Caco-2 (cell line): ENCODE results near the gene PARM1. TPM values are rescaled to one million over a fixed set of nuclear protein-coding genes. Genes with fewer than 3 reads are reported as not detected.

Source experiments
- BruUV-seq: library from RNA; stranded (reverse); fragments of 400-500 nt; replicated peaks from 2 replicates; lab custom pipeline; 2021; lab: Mats Ljungman, UMichigan
- CTCF ChIA-PET: fragments of 300-600 bp; sonication (Branson Sonifier 250); formaldehyde crosslinking; loops from one replicate; lab custom pipeline; 2022; ENCODE audit warnings: antibody characterized with exemption; lab: Charles Lee
- POLR2A ChIA-PET: fragments of 300-600 bp; sonication (Branson Sonifier 250); formaldehyde crosslinking; loops from one replicate; lab custom pipeline; 2022; ENCODE audit warnings: antibody characterized with exemption; lab: Charles Lee
- DNase-seq, 2 experiments: peaks; one replicate each; pipeline versions ENCODE4 v3.0.0 to v3.0.0-alpha.2; 2020 to 2022
- H3K27me3 ChIP-seq: replicated peaks from 2 replicates; pipeline ENCODE4 v1.6.0; 2011; ENCODE audit warnings: low read length; ENCODE audit not compliant: control insufficient read depth, insufficient read depth
- H3K36me3 ChIP-seq: 2 replicates; pipeline ENCODE4 v1.5.1; 2011; ENCODE audit warnings: low read length; ENCODE audit not compliant: control insufficient read depth, insufficient read depth
- H3K4me1 ChIP-seq: fragments of 250-450 bp; sonication (Bioruptor Pico); 2 replicates; pipeline ENCODE4 v1.5.1; 2020; ENCODE audit warnings: mild to moderate bottlenecking
- H3K4me3 ChIP-seq: 2 replicates; pipeline ENCODE4 v1.5.1; 2011; ENCODE audit warnings: low read depth, mild to moderate bottlenecking, control low read depth, low read length
- H3K9me3 ChIP-seq: fragments of 250-450 bp; sonication (Bioruptor Pico); 2 replicates; pipeline ENCODE4 v1.5.1; 2020; ENCODE audit warnings: mild to moderate bottlenecking, moderate library complexity
- H3K27ac Mint-ChIP-seq: one replicate; pipeline ENCODE4 v1.8.0; 2022; ENCODE audit warnings: mixed read lengths; ENCODE audit not compliant: unreplicated experiment
- H3K27me3 Mint-ChIP-seq: one replicate; pipeline ENCODE4 v1.8.0; 2022; ENCODE audit warnings: mixed read lengths; ENCODE audit not compliant: insufficient read depth, unreplicated experiment
- H3K36me3 Mint-ChIP-seq: one replicate; pipeline ENCODE4 v1.8.0; 2022; ENCODE audit warnings: mild to moderate bottlenecking, mixed read lengths; ENCODE audit not compliant: insufficient read depth, unreplicated experiment
- H3K4me1 Mint-ChIP-seq: one replicate; pipeline ENCODE4 v1.8.0; 2022; ENCODE audit warnings: low read depth, mixed read lengths; ENCODE audit not compliant: unreplicated experiment
- H3K4me3 Mint-ChIP-seq: one replicate; pipeline ENCODE4 v1.8.0; 2022; ENCODE audit warnings: mild to moderate bottlenecking, moderate library complexity, mixed read lengths; ENCODE audit not compliant: unreplicated experiment
- H3K9me3 Mint-ChIP-seq: one replicate; pipeline ENCODE4 v1.8.0; 2022; ENCODE audit warnings: mixed read lengths; ENCODE audit not compliant: unreplicated experiment
- intact Hi-C: fragments of 100-400 bp; cut with micrococcal nuclease; formaldehyde crosslinking; loops from one replicate; pipeline ENCODE4 v1.10.0; 2022; ENCODE audit not compliant: unreplicated experiment
- total RNA-seq: library from RNA; stranded (reverse); gene quantifications from 2 replicates; pipeline ENCODE4 v1.2.3, GENCODE V29; 2022
- TF ChIP-seq, protein P1 (sequence below), 2 experiments: fragments of 200-600 bp in 1 of 2; IDR thresholded peaks; 1 replicate in 1 of 2; 2 replicates in 1 of 2; pipeline versions ENCODE4 v1.5.1 to v1.8.0; 2011 to 2022; ENCODE audit warnings: antibody characterized with exemption in 1 of 2, control low read depth in 1 of 2, inconsistent platforms in 1 of 2, low read depth in 1 of 2, low read length in 1 of 2, mild to moderate bottlenecking in 1 of 2, moderate library complexity in 1 of 2; ENCODE audit not compliant: insufficient read depth in 1 of 2, severe bottlenecking in 1 of 2, unreplicated experiment in 1 of 2

Gene PARM1
- total RNA-seq, 1 experiment from 2014 or later = 1.7 TPM

DNA sequence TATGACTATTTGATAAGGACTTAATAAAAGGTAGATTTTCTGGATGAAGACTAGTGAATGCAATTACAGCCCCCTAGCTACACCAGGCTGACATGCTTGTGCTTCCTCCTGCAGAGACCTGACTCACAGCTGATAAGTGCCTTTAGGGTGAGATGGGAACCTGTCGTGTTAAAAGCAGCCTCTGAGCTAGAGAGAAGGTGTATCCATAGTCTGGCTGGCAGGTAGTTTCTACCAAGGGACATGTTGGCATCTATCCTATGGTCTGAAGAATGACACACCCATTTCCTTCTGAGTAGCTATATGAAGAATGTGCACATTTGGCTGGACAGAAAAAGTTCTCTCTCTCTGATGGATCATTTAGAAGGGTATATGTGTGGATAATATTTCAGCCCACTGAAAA is 64.1 kb downstream of the PARM1 start:
- POLR2A ChIA-PET = no interaction called here
- BruUV-seq = no TSS peak
- Histone ChIP-seq H3K27me3 (no peaks in the 10 kb centered on the region), H3K4me1 (no peaks in the 10 kb centered on the region), H3K36me3 (no peaks in the 10 kb centered on the region), H3K4me3 (no peak overlapping the region), H3K9me3 (no peaks in the 10 kb centered on the region; the same call in 1 of the 2 replicates)
- intact Hi-C loops = no loop called here
- TF ChIP-seq, protein P1, sequence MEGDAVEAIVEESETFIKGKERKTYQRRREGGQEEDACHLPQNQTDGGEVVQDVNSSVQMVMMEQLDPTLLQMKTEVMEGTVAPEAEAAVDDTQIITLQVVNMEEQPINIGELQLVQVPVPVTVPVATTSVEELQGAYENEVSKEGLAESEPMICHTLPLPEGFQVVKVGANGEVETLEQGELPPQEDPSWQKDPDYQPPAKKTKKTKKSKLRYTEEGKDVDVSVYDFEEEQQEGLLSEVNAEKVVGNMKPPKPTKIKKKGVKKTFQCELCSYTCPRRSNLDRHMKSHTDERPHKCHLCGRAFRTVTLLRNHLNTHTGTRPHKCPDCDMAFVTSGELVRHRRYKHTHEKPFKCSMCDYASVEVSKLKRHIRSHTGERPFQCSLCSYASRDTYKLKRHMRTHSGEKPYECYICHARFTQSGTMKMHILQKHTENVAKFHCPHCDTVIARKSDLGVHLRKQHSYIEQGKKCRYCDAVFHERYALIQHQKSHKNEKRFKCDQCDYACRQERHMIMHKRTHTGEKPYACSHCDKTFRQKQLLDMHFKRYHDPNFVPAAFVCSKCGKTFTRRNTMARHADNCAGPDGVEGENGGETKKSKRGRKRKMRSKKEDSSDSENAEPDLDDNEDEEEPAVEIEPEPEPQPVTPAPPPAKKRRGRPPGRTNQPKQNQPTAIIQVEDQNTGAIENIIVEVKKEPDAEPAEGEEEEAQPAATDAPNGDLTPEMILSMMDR (IDR thresholded peaks at IDR 0.05; ENCODE audit: insufficient read depth in 1 of 2, low read depth in 1 of 2, low read length in 1 of 2, severe bottlenecking in 1 of 2, unreplicated experiment in 1 of 2) = no peak
- Mint-ChIP-seq H3K27ac (no peak overlapping the region), H3K4me3 (no peak overlapping the region), H3K4me1 (no peaks in the 10 kb centered on the region), H3K27me3 (no peaks in the 10 kb centered on the region), H3K36me3 (no peaks in the 10 kb centered on the region), H3K9me3 (peaks cover 9% of the 10 kb centered on the region)
- DNase-seq = no peak
- CTCF ChIA-PET = no interaction called here

DNA sequence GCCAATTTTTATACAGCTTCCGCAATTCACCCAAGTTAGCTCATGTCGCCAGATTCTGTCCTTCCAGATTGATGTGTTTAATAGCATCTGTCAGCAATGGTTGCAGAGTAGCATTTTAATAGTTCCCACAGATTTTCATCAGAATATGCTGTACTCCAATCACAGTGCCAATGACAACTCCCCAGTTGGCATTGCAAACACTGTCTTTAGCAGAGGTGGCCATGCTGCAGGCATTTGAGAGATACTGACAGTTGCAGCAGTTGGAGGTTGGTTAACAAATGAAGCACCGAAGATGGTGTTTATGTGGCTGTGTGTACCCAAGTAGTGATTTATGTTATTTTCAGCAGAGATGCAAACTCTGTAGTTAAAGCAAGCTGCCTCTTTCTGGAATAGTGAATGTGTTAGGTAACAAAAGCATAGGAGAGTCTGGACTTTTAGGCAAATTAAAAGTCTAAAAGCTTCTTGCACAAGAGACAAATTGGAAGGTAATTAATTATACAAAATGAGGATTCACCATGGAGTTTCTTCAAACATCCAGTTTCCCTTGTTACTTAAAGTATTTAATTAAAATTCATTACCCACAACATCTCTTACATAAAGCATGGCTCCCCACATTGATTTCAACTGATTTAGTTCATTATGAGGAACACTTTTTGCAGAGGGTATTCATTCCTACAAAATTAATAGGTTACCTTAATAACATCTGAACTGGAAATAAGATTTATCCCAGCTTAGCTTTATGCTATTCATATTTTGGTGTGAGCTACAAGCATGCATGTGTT is 65.2 kb downstream of the PARM1 start:
- Mint-ChIP-seq H3K9me3 (no peaks in the 10 kb centered on the region), H3K27me3 (no peaks in the 10 kb centered on the region)
- BruUV-seq = no TSS peak

DNA sequence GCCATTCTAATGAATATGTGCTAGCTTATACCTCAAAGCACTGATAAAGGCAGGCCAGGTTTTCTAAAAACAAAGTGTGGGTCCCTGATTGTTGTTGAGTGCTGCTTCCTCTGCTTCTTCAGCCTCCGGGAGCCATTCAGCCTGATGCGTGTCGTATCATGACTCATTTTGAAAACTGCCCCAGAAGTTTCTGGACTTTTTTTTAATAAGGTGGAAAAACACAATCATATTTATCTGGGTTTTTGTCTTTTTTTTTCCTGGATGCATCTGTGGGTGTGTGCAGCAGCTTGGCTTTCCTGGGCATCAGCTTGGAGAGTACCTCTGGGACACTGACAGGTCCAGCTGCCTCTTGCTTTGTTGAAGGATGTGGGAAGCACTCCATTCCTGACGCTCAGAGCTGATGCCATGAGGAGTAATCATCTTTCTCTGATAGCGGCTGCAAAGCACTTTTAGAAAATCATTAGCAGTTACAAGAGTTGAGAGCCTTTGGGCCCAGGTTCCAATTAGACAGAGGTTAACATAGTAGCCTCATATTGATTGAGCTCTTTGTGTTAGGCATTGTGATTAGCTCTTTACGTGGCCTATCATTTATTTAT is 66.9 kb downstream of the PARM1 start:
- no peak for DNase-seq
- H3K36me3 Mint-ChIP-seq = no peaks in the 10 kb centered on the region
- H3K27me3 ChIP-seq = no peaks in the 10 kb centered on the region
- intact Hi-C loops = no loop called here
- no peaks in the 10 kb centered on the region for H3K4me1 ChIP-seq
- H3K36me3 ChIP-seq = no peaks in the 10 kb centered on the region
- ChIA-PET POLR2A (interaction anchor here (0.6 kb wide), 1 partner anchor 1425 kb away, joined by 3 read pairs; no protein-coding TSS in a partner anchor), CTCF (no interaction called here)
- no peak overlapping the region for H3K4me3 Mint-ChIP-seq
- H3K9me3 ChIP-seq = no peaks in the 10 kb centered on the region
- H3K27ac Mint-ChIP-seq = no peak overlapping the region
- no peak overlapping the region for H3K4me3 ChIP-seq
- TF ChIP-seq, protein P1 (IDR thresholded peaks at IDR 0.05; ENCODE audit: insufficient read depth in 1 of 2, low read depth in 1 of 2, low read length in 1 of 2, severe bottlenecking in 1 of 2, unreplicated experiment in 1 of 2) = no peak
- BruUV-seq = no TSS peak
- H3K9me3 Mint-ChIP-seq = no peaks in the 10 kb centered on the region
- no peaks in the 10 kb centered on the region for H3K4me1 Mint-ChIP-seq
- H3K27me3 Mint-ChIP-seq = no peaks in the 10 kb centered on the region

More for the DNA sequence above, 65.2 kb downstream of the PARM1 start:
- Mint-ChIP-seq H3K4me1 (no peaks in the 10 kb centered on the region), H3K4me3 (no peak overlapping the region), H3K36me3 (no peaks in the 10 kb centered on the region), H3K27ac (no peak overlapping the region)
- ChIA-PET CTCF (no interaction called here), POLR2A (no interaction called here)
- no peak for DNase-seq
- no peaks in the 10 kb centered on the region for H3K27me3 ChIP-seq
- H3K36me3 ChIP-seq = no peaks in the 10 kb centered on the region
- intact Hi-C loops = no loop called here
- H3K4me1 ChIP-seq = no peaks in the 10 kb centered on the region
- H3K9me3 ChIP-seq = no peaks in the 10 kb centered on the region
- TF ChIP-seq, protein P1 (IDR thresholded peaks at IDR 0.05; ENCODE audit: insufficient read depth in 1 of 2, low read depth in 1 of 2, low read length in 1 of 2, severe bottlenecking in 1 of 2, unreplicated experiment in 1 of 2) = no peak
- H3K4me3 ChIP-seq = no peak overlapping the region
